ENCODE data around the gene RBM20. TPM values are rescaled to one million over a fixed set of nuclear protein-coding genes. Genes with fewer than 3 reads are reported as not detected.

Gene RBM20
- total RNA-seq, 1 experiment from 2014 or later: 0.11 TPM

- no TSS peak for BruUV-seq (replicated peaks)
- DNase-seq: no peak
- no peaks in the 10 kb centered on the region for H3K27me3 ChIP-seq (ENCODE audit: insufficient read depth, low read depth)
- no peaks in the 10 kb centered on the region for H3K9me3 ChIP-seq (ENCODE audit: insufficient read depth, low read depth)
- TF ChIP-seq CTCF (conservative IDR thresholded peaks at IDR 0.05): no peak
- no peak for TF ChIP-seq EZH2 (IDR thresholded peaks at IDR 0.05; ENCODE audit: low read depth)
- 0 out of 2 replicates have a peak, but pooled peaks cover 7% of the 10 kb centered on the region for H3F3A ChIP-seq (ENCODE audit: insufficient read depth, low read depth)
- ChIA-PET POLR2A (ENCODE audit: unreplicated experiment) (no interaction called here), CTCF (no interaction called here)
- intact Hi-C loops (cut with micrococcal nuclease; ENCODE audit: unreplicated experiment): no loop called here
- no peak overlapping the region for H2AFZ ChIP-seq
- H3K36me3 ChIP-seq (ENCODE audit: low read depth): no peaks in the 10 kb centered on the region
- H3K9me2 ChIP-seq (ENCODE audit: insufficient read depth): no peaks in the 10 kb centered on the region
- no peak overlapping the region for H3K4me3 ChIP-seq
- peaks cover 9% of the 10 kb centered on the region; the same call in 1 of the 2 replicates for H3K4me1 ChIP-seq (replicated peaks; ENCODE audit: insufficient read depth)
- H3K4me2 ChIP-seq: no peak overlapping the region
- no peaks in the 10 kb centered on the region for H3K79me2 ChIP-seq (ENCODE audit: low read depth)
- no peak overlapping the region for H3K27ac ChIP-seq
- no peaks in the 10 kb centered on the region for H4K20me1 ChIP-seq (ENCODE audit: insufficient read depth)
These were observed 184.4 kb downstream of the RBM20 start for GRCh38 chr10:110828525-110828924.

DNA sequence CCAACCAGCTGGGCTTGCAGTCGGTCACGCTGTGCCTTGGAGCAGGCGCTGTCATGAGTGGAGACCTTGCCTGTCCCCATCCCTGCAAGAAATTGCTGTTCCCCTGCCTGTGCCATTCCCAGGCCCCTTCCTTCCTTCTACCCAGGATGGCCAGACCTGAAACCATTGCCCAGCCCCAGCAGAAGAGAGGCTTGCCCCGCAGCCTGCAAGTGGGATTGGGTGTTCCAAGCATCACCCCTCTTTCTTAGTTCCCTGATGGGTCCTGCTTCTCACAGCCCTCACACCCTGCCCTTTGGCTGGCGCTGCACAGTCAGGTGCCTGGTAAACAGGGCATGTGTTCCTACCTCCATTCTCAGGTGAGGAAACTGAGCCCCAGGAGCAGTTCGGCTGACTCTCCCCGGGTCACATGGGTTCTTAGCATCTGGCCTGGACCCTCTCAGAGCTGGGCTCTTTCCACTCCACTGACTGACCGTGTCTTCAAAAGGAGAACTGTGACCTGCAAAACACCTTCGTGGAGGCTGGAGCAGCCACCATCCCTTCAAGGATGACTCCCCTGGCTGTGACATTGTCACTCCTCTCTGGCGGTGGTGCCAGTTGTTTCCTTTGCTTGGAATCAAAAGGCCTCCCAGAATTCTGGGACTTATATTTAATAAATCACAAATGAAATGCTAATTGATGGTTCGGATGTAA lies 185.7 kb downstream of the RBM20 start:
- H3K27me3 ChIP-seq (ENCODE audit: insufficient read depth, low read depth): no peaks in the 10 kb centered on the region
- no peak overlapping the region for H3K4me2 ChIP-seq
- no peaks in the 10 kb centered on the region for H3K36me3 ChIP-seq (ENCODE audit: low read depth)
- H3K4me1 ChIP-seq (replicated peaks; ENCODE audit: insufficient read depth): peaks cover 9% of the 10 kb centered on the region; the same call in 1 of the 2 replicates
- no peaks in the 10 kb centered on the region for H4K20me1 ChIP-seq (ENCODE audit: insufficient read depth)
- DNase-seq: no peak
- H3K9me3 ChIP-seq (ENCODE audit: insufficient read depth, low read depth): no peaks in the 10 kb centered on the region
- H3K4me3 ChIP-seq: no peak overlapping the region
- no peaks in the 10 kb centered on the region for H3K79me2 ChIP-seq (ENCODE audit: low read depth)
- H3K9me2 ChIP-seq (ENCODE audit: insufficient read depth): no peaks in the 10 kb centered on the region
- ChIA-PET CTCF (no interaction called here), POLR2A (ENCODE audit: unreplicated experiment) (no interaction called here)
- BruUV-seq (replicated peaks): no TSS peak
- TF ChIP-seq EZH2 (IDR thresholded peaks at IDR 0.05; ENCODE audit: low read depth) (no peak), CTCF (conservative IDR thresholded peaks at IDR 0.05) (no peak)
- no peak overlapping the region for H3K27ac ChIP-seq
- 0 out of 2 replicates have a peak, but pooled peaks cover 7% of the 10 kb centered on the region for H3F3A ChIP-seq (ENCODE audit: insufficient read depth, low read depth)
- intact Hi-C loops (cut with micrococcal nuclease; ENCODE audit: unreplicated experiment): no loop called here
- H2AFZ ChIP-seq: no peak overlapping the region

- Histone ChIP-seq H3F3A (ENCODE audit: insufficient read depth, low read depth) (no peaks in the 10 kb centered on the region), H3K27me3 (ENCODE audit: insufficient read depth, low read depth) (no peaks in the 10 kb centered on the region), H3K27ac (no peak overlapping the region), H3K9me3 (ENCODE audit: insufficient read depth, low read depth) (no peaks in the 10 kb centered on the region), H3K36me3 (ENCODE audit: low read depth) (no peaks in the 10 kb centered on the region), H3K4me3 (no peak overlapping the region), H4K20me1 (ENCODE audit: insufficient read depth) (no peaks in the 10 kb centered on the region), H3K79me2 (ENCODE audit: low read depth) (no peaks in the 10 kb centered on the region), H3K9me2 (ENCODE audit: insufficient read depth) (no peaks in the 10 kb centered on the region), H3K4me1 (replicated peaks; ENCODE audit: insufficient read depth) (no peaks in the 10 kb centered on the region), H2AFZ (no peak overlapping the region), H3K4me2 (no peak overlapping the region)
- ChIA-PET POLR2A (ENCODE audit: unreplicated experiment) (no interaction called here), CTCF (no interaction called here)
- no TSS peak for BruUV-seq (replicated peaks)
- DNase-seq: no peak
- TF ChIP-seq EZH2 (IDR thresholded peaks at IDR 0.05; ENCODE audit: low read depth): no peak
- no peak for TF ChIP-seq CTCF (conservative IDR thresholded peaks at IDR 0.05)
- intact Hi-C loops (cut with micrococcal nuclease; ENCODE audit: unreplicated experiment): no loop called here
These were observed 189.3 kb downstream of the RBM20 start for GRCh38 chr10:110833234-110833940.

All from PC-9 (cell line).